ENCODE measurements around the gene HSPA12B.

DNA sequence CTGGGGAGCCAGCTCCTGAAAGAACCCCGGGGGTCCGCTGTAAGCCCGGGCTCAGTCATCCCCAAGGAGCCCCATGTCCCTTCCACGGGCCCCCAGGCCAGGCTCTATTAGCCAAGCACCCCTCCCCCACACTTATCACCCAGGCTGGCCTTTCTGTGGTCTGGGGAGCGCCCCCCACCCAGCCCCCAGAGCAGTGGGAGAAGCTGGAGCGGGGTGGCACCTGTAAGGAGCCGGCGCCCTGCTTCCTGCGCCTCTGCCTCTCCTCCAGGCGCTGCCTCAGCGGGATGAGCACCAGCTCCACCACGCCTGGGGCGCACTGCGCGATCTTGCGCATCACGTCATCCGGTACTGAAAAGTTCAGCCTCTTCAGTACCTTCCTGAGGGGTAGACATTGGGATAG lies 46.5 kb downstream of the HSPA12B start:
- TF ChIP-seq, protein P1, sequence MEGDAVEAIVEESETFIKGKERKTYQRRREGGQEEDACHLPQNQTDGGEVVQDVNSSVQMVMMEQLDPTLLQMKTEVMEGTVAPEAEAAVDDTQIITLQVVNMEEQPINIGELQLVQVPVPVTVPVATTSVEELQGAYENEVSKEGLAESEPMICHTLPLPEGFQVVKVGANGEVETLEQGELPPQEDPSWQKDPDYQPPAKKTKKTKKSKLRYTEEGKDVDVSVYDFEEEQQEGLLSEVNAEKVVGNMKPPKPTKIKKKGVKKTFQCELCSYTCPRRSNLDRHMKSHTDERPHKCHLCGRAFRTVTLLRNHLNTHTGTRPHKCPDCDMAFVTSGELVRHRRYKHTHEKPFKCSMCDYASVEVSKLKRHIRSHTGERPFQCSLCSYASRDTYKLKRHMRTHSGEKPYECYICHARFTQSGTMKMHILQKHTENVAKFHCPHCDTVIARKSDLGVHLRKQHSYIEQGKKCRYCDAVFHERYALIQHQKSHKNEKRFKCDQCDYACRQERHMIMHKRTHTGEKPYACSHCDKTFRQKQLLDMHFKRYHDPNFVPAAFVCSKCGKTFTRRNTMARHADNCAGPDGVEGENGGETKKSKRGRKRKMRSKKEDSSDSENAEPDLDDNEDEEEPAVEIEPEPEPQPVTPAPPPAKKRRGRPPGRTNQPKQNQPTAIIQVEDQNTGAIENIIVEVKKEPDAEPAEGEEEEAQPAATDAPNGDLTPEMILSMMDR (IDR thresholded peaks at IDR 0.05; ENCODE audit: control extremely low read depth in 1 of 3, insufficient read depth in 1 of 3, low read depth in 1 of 3, low read length in 3 of 3): no peak
- TF ChIP-seq EZH2 (IDR thresholded peaks at IDR 0.05; ENCODE audit: low read depth, low read length, severe bottlenecking) (no peak), POLR2AphosphoS5 (IDR thresholded peaks at IDR 0.05; ENCODE audit: low read depth, low read length) (no peak), ASH2L (IDR thresholded peaks at IDR 0.05; ENCODE audit: low read length) (no peak), KDM1A (IDR thresholded peaks at IDR 0.05; ENCODE audit: borderline replicate concordance, low read length) (no peak), GTF2F1 (IDR thresholded peaks at IDR 0.05; ENCODE audit: borderline replicate concordance, low read depth, low read length) (no peak), FOSL1 (IDR thresholded peaks at IDR 0.05; ENCODE audit: insufficient read depth, low read depth, low read length) (no peak), JUN (IDR thresholded peaks at IDR 0.05; ENCODE audit: low read depth, low read length) (no peak), POLR2A (IDR thresholded peaks at IDR 0.05; ENCODE audit: control extremely low read depth in 1 of 2, low read depth in 2 of 2, low read length in 2 of 2) (no peak), KDM5A (IDR thresholded peaks at IDR 0.05; ENCODE audit: low read length) (no peak), EGR1 (IDR thresholded peaks at IDR 0.05; ENCODE audit: borderline replicate concordance, low read depth, low read length) (no peak)
- TF ChIP-seq, protein P2, sequence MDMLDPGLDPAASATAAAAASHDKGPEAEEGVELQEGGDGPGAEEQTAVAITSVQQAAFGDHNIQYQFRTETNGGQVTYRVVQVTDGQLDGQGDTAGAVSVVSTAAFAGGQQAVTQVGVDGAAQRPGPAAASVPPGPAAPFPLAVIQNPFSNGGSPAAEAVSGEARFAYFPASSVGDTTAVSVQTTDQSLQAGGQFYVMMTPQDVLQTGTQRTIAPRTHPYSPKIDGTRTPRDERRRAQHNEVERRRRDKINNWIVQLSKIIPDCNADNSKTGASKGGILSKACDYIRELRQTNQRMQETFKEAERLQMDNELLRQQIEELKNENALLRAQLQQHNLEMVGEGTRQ (IDR thresholded peaks at IDR 0.05; ENCODE audit: low read length): no peak

Measured in H1 (cell line).